Tibial nerve (tissue), 4 donors: ENCODE data around the gene DUSP9. TPM values are rescaled to one million over a fixed set of nuclear protein-coding genes. Genes with fewer than 3 reads are reported as not detected.

Experiments
- DNase-seq, 2 donors: peaks; one replicate each; pipeline ENCODE4 v3.0.0-alpha.2; 2019; ENCODE audit warnings: low spot score in 2 of 2
- H3K27ac ChIP-seq, 4 donors: fragments of 200-600 bp; sonication (generic) in 3 of 4; one replicate each; pipeline ENCODE4 v1.5.1; 2017 to 2019; ENCODE audit warnings: mild to moderate bottlenecking in 1 of 4
- H3K27me3 ChIP-seq, 2 donors: fragments of 200-600 bp; sonication (generic) in 1 of 2; one replicate each; pipeline versions ENCODE4 v1.5.1 to v1.6.0; 2017 to 2019
- H3K36me3 ChIP-seq, 3 donors: fragments of 200-600 bp; sonication (generic); one replicate each; pipeline ENCODE4 v1.5.1; 2018 to 2019
- H3K4me1 ChIP-seq, 4 donors: fragments of 200-600 bp; sonication (generic) in 3 of 4; one replicate each; pipeline ENCODE4 v1.5.1; 2017 to 2019
- H3K4me3 ChIP-seq, 4 donors: fragments of 200-600 bp; sonication (generic) in 3 of 4; one replicate each; pipeline ENCODE4 v1.5.1; 2017 to 2019; ENCODE audit warnings: mild to moderate bottlenecking in 1 of 4, moderate library complexity in 1 of 4
- H3K9me3 ChIP-seq, 4 donors: fragments of 200-600 bp; sonication (generic) in 3 of 4; one replicate each; pipeline ENCODE4 v1.5.1; 2017 to 2019
- EP300 ChIP-seq, 2 donors: sonication (generic); formaldehyde crosslinking; IDR thresholded peaks; one replicate each; pipeline ENCODE4 v1.6.1; 2017; ENCODE audit warnings: antibody characterized with exemption in 2 of 2, mild to moderate bottlenecking in 1 of 2
- POLR2A ChIP-seq, 2 donors: fragments of 450-650 bp; IDR thresholded peaks; one replicate each; pipeline ENCODE4 v1.6.1; 2017; ENCODE audit warnings: antibody characterized with exemption in 2 of 2, mild to moderate bottlenecking in 2 of 2, moderate library complexity in 2 of 2
- WGBS, 2 donors: methylation state at CpG; one replicate each; pipeline ENCODE4 v1.1.5; 2018; 5-methylcytosine and 5-hydroxymethylcytosine counted together
- total RNA-seq, 4 donors: library from RNA; depleted of rRNA; stranded (reverse); fragments of >200 nt; gene quantifications; one replicate each; pipeline ENCODE4 v1.1.0, GENCODE V29; 2016
- TF ChIP-seq, protein P1 (sequence below), 5 experiments: fragments of 200-600 bp in 3 of 5; fragments of 450-650 bp in 2 of 5; sonication (generic) in 3 of 5; IDR thresholded peaks; one replicate each; pipeline ENCODE4 v1.5.1; 2016 to 2019; ENCODE audit warnings: antibody characterized with exemption in 5 of 5, mild to moderate bottlenecking in 3 of 5, moderate library complexity in 2 of 5

DUSP9 gene, protein sequence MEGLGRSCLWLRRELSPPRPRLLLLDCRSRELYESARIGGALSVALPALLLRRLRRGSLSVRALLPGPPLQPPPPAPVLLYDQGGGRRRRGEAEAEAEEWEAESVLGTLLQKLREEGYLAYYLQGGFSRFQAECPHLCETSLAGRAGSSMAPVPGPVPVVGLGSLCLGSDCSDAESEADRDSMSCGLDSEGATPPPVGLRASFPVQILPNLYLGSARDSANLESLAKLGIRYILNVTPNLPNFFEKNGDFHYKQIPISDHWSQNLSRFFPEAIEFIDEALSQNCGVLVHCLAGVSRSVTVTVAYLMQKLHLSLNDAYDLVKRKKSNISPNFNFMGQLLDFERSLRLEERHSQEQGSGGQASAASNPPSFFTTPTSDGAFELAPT
- total RNA-seq, result not detected

DNA sequence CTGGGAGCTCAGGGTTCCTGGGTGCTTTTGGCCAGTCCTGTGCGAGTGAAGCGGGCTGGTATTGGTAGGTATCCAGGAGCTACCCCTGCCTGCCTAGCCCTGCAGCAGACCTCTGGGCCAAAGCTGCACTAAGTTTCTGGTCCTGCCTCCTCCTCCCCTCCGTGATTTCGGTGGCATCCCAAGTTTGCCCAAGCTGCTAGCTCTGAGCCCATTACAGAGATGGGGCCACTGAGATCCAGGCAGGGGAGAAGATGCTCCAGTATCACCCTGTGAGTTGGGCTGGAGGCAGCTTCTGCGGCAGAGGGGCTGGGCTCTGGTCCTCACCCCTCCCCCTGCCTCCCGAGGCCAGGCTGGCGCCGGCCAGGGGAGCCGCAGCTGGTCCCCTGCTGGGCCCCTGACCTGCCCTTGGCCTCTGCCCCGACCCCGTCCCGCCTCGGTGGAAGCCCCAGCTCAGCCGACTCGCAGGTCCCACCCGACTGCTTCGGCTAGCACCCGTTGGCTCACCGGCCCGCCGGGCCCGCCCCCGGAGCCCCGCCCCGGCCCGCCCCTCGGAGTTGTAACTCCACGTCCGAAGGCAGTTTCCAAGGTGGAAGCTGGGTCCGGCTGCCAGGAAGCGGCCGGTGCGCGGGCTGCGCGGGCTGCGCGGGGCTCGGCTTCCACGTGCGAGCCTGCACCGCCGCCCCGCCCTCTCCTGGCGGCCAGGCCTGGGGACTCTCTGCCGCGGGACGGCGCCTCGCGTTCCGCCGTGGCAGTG is at the start of gene DUSP9:
Gene DUSP9, plus strand, starts transcription at position 584 of the 754 bp plus-strand sequence. CDS start 751 bp downstream, outside the sequence.
- Histone ChIP-seq H3K36me3 (no peaks in the 10 kb centered on the region), H3K9me3 (no peaks in the 10 kb centered on the region), H3K4me1 (peaks cover 0 to 39% (median 7%) of the 10 kb centered on the region in 4 donors), H3K4me3 (peak within 1 kb of the TSS in 2 of 4 donors; percentile 12 to 29), H3K27me3 (peaks cover 0 to 78% of the 10 kb centered on the region in 2 donors), H3K27ac (no peak within 1 kb of the TSS)
- 33 to 43% methylated on average over 5 to 21 of the region's 53 CpGs for WGBS, 2 donors
- TF ChIP-seq, protein P1, sequence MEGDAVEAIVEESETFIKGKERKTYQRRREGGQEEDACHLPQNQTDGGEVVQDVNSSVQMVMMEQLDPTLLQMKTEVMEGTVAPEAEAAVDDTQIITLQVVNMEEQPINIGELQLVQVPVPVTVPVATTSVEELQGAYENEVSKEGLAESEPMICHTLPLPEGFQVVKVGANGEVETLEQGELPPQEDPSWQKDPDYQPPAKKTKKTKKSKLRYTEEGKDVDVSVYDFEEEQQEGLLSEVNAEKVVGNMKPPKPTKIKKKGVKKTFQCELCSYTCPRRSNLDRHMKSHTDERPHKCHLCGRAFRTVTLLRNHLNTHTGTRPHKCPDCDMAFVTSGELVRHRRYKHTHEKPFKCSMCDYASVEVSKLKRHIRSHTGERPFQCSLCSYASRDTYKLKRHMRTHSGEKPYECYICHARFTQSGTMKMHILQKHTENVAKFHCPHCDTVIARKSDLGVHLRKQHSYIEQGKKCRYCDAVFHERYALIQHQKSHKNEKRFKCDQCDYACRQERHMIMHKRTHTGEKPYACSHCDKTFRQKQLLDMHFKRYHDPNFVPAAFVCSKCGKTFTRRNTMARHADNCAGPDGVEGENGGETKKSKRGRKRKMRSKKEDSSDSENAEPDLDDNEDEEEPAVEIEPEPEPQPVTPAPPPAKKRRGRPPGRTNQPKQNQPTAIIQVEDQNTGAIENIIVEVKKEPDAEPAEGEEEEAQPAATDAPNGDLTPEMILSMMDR (IDR thresholded peaks at IDR 0.05), result no peak
- TF ChIP-seq EP300 (IDR thresholded peaks at IDR 0.05), result no peak
- TF ChIP-seq POLR2A (IDR thresholded peaks at IDR 0.05), result no peak
- no peak for DNase-seq

DNA sequence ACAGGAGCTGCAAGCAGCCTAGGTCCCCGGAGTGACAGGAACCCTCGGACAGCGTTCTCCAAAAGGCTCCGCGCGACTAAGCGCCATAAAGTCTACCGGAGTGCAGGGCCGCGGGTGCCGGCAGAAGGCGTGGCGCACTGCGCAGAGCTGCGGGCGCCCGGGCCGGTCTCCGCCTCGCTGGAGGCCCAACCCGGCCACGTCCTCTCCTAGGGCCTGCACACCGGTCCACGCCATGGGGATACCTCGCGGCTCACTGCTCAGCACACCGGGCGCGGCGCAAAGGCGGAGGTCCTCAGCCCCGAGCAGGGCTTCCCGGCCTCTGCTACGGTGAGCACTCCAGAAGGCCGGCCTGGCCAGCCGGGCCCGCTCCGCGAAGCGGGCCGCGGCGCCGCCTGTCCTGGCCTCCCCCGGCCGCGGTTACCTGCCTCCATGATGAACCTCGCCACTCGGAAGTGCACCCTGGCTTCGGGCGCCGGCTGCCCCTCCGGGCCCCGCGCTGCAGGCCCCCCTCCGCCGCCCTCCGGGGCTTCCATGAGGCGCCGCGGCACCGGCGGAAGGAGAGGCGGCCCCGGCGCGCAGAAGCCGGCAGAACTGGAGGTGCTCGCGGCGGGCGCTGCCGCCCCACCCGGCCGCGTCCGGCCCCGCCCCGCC is 48.3 kb upstream of the DUSP9 start, which contains the start of gene CCNQ:
Gene CCNQ, minus strand, starts transcription at position 599 of the 651 bp plus-strand sequence. Its CDS starts 66 bp downstream, at position 533.
- Histone ChIP-seq H3K4me3 (peak within 1 kb of the TSS; percentile 48 to 83 (median 60)), H3K4me1 (peaks cover 0 to 22% (median 2%) of the 10 kb centered on the region in 4 donors), H3K27ac (peak within 1 kb of the TSS in 3 of 4 donors; percentile 37 to 78 (median 70)), H3K27me3 (peaks cover 0 to 5% of the 10 kb centered on the region in 2 donors), H3K9me3 (no peaks in the 10 kb centered on the region), H3K36me3 (peaks cover 0 to 19% (median 0%) of the 10 kb centered on the region in 3 donors)
- 0 to 33% methylated on average over 1 to 26 of the region's 79 CpGs for WGBS, 2 donors
- TF ChIP-seq, protein P1 (IDR thresholded peaks at IDR 0.05), result no peak
- peak in 1 of 2 donors; percentile 47 for TF ChIP-seq POLR2A (IDR thresholded peaks at IDR 0.05)
- no peak for DNase-seq

DNA sequence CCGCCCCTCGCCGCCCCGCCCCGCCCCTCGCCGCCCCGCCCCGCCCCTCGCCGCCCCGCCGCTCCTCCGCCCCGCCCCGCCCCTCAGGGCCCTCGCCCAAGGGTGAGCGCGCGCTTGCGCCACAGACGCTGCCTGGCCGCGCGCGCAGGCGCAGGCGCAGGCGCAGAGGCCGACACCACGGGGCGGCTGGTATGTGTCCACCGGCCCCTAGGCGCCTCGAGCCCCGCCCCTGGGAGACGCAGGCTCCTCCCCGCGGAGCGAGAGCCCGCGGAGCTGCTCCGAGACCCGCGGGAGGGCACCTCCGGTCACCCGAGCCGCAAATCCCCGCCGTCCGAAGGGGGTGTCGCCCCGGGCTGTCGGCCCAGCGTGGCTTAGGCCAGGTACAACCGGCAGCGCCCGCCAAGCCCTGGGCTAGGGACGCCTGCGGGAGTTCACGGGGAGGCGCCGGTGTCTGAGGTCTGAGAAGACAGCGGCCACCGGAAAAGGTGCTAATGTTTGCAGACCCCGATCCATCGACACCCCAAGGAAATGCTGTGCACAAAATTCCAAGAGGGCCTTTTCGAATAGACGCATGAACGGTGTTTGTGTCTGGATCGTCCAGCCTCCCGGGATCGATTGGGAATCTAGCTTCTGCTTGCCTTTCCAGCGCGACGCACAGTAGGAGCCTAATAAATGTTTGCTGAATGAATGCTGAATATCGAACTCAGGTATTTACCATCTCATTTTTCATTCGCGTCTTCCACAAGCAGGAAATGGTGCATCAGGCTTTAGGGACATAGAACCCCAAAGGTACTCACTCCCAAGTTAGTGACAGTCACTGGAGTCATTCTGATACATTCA is 47.6 kb upstream of the DUSP9 start:
- H3K27ac ChIP-seq, result peak overlapping the region in 3 of 4 donors; percentile 37 to 78 (median 70)
- H3K4me1 ChIP-seq, result peaks cover 0 to 22% (median 2%) of the 10 kb centered on the region in 4 donors
- peaks cover 0 to under 1% of the 10 kb centered on the region in 2 donors for H3K27me3 ChIP-seq
- 2 to 28% methylated on average over 11 to 36 of the region's 79 CpGs for WGBS, 2 donors
- H3K4me3 ChIP-seq, result peak overlapping the region; percentile 40 to 83 (median 49)
- peak; percentile 53 to 63 for DNase-seq
- no peaks in the 10 kb centered on the region for H3K9me3 ChIP-seq
- peaks cover 0 to 12% (median 0%) of the 10 kb centered on the region in 3 donors for H3K36me3 ChIP-seq
- TF ChIP-seq POLR2A (IDR thresholded peaks at IDR 0.05) (peak in 1 of 2 donors; percentile 18), EP300 (IDR thresholded peaks at IDR 0.05) (peak in 1 of 2 donors; percentile 9)
- TF ChIP-seq, protein P1 (IDR thresholded peaks at IDR 0.05), result peak in 1 of 5 experiments; percentile 39

DNA sequence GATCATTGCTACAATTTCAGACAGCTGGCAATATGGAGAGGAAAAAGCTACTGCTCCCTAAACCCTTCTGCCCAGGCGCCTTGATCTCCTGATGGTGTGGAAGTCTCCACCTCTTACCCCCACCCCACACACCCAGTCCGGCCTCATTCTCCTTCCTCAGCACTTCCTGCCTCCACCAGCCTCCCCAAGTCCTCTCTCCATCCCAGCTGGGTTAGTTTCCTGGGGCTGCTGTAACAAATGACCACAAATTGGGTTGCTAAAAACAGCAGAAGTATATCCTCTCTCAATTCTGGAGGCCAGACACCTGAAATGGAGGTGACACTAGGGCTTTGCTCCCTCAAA is 47.0 kb upstream of the DUSP9 start:
- H3K27me3 ChIP-seq, result no peaks in the 10 kb centered on the region
- peaks cover 0 to 22% (median 2%) of the 10 kb centered on the region in 4 donors for H3K4me1 ChIP-seq
- H3K9me3 ChIP-seq, result no peaks in the 10 kb centered on the region
- H3K4me3 ChIP-seq, result peak overlapping the region; percentile 40 to 83 (median 49)
- no peak overlapping the region for H3K27ac ChIP-seq
- TF ChIP-seq, protein P1 (IDR thresholded peaks at IDR 0.05), result no peak
- TF ChIP-seq POLR2A (IDR thresholded peaks at IDR 0.05) (no peak), EP300 (IDR thresholded peaks at IDR 0.05) (no peak)
- no peak for DNase-seq
- peaks cover 0 to 6% (median 0%) of the 10 kb centered on the region in 3 donors for H3K36me3 ChIP-seq
- WGBS, 2 donors, result 0 to 33% methylated on average over 2 of the region's 2 CpGs
